GM20000 (cell line): ENCODE results near the gene SLC44A5.
"Not testable (repeated sequence)": the region's sequence is repeated elsewhere in the genome, so short reads cannot be mapped to it uniquely, and the experiment has no call there.

Experiments
- DNase-seq: peaks from one replicate; pipeline ENCODE4 v3.0.0; 2012; ENCODE audit warnings: low spot score
- TF ChIP-seq, protein P1 (sequence below): IDR thresholded peaks from 2 replicates; pipeline ENCODE4 v1.5.1; 2012; ENCODE audit warnings: mild to moderate bottlenecking, control low read depth; ENCODE audit errors: extremely low read depth, missing control alignments

Gene SLC44A5

DNA sequence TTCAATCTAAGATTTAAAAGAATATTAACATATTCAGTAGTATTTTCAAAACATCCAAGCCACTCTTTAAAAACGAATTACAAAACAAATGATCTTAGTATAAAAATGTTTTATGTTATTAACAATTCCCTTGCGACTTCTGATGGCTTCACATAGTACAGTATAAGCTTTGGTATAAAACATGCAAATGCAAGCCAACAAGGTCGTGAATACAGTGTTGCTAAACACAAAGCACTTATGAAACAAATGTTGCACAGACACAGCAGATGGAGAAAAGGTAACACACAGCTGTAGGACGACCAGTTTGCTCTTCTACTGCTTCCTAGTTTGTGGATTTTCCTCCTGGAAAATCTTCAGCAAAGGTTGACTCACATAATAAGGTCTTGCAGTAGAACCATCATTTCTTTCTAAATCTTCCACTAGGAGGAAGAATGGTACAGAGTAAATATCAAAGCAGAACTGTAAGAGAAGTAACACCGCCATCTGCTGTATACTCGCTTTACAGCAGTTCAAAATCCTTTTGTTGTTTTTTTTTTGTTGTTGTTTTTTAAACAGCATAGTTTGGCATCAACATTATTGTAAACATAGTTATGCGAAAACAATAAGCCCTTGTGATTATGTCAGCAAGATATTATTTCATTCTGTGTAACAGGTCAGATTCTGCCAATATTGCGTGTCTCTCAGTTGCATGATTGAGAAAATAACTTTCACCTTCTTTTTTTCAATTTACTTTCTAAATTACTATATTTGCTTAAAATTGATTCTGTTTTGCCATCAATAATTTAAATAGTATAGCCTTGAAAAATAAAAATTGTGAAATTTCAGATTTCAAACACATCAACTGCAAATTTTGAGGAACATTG is 407.3 kb downstream of the SLC44A5 start:
- DNase-seq = peak; percentile 27
- TF ChIP-seq, protein P1, sequence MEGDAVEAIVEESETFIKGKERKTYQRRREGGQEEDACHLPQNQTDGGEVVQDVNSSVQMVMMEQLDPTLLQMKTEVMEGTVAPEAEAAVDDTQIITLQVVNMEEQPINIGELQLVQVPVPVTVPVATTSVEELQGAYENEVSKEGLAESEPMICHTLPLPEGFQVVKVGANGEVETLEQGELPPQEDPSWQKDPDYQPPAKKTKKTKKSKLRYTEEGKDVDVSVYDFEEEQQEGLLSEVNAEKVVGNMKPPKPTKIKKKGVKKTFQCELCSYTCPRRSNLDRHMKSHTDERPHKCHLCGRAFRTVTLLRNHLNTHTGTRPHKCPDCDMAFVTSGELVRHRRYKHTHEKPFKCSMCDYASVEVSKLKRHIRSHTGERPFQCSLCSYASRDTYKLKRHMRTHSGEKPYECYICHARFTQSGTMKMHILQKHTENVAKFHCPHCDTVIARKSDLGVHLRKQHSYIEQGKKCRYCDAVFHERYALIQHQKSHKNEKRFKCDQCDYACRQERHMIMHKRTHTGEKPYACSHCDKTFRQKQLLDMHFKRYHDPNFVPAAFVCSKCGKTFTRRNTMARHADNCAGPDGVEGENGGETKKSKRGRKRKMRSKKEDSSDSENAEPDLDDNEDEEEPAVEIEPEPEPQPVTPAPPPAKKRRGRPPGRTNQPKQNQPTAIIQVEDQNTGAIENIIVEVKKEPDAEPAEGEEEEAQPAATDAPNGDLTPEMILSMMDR = peak; percentile 9

DNA sequence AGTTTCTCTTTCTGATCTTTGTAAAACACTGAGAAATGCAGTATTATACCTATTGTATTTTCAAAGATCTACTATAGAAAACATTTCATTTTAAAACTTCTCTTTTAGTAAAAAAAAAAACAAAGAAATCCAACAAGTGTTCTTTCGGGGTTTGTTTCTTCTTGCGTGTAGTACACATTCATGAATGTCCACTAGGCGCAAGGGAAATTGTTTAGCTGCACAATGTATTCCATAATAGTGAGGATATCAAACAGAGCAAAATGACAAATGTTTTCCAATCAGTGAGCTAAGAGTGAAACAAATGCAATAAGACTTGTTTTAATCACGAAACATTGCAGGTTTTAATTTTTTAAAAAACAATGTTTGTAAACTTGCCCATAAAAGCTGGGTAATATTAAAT is 408.2 kb downstream of the SLC44A5 start:
- TF ChIP-seq, protein P1 = no peak
- DNase-seq = no peak

DNA sequence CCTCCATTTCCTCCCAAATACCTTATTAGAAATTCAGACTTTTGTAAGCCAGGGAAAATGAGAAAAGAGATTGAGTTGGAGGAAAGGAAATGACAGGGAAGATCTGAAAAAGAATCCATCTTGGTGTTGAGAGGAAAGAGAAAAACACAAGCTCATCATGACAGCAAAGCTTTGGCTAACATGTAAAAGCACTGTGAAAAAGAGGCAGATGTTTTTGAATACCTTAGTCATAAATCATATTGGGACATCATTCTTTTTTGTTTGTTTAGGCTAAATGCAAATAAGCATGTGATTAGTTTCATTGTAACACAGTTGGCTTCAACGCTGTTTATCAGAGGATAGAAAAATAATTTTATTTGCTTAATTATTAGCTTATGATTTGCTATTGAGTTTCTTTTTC is 412.2 kb downstream of the SLC44A5 start:
- no peak for DNase-seq
- TF ChIP-seq, protein P1 = no peak

DNA sequence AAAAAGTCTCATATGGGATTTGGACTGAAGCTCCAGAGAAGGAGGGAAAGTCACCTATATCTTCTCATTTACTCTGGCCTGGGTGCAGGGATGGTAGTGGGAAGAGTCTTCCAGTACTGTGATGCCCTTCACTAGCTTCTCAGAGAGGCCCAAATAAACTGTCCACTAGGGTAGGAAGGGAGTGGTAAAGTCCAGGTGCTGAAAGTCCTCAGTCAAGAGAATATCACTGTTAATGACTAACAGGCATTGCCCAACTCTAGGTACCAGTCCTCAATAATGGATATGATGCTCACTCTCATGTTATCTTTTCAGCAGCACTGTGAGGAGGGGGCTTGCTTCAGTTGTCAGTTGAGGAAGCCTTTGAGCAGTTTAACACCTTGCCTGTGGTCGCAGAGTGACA is 412.8 kb downstream of the SLC44A5 start:
- TF ChIP-seq, protein P1 = no peak
- DNase-seq = no peak

DNA sequence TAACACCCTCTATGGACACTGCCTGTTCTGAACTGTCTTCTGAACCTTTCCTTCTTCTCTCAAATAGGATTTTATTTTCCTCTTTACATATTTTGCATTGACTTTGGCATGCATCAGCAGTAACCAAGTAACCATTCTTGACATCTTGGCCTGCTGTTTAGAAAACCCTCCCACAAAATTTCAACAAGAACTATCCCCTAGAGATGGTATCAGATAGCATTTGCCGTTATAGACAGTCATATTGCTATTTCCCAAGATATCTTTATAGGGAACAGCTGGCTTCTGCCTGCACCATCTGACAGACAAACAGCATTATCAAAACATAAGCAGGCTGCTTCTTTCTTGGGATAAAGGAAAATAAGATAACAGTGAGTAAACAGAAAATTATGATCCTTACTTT is 422.0 kb downstream of the SLC44A5 start:
- no peak for DNase-seq
- TF ChIP-seq, protein P1 = no peak

DNA sequence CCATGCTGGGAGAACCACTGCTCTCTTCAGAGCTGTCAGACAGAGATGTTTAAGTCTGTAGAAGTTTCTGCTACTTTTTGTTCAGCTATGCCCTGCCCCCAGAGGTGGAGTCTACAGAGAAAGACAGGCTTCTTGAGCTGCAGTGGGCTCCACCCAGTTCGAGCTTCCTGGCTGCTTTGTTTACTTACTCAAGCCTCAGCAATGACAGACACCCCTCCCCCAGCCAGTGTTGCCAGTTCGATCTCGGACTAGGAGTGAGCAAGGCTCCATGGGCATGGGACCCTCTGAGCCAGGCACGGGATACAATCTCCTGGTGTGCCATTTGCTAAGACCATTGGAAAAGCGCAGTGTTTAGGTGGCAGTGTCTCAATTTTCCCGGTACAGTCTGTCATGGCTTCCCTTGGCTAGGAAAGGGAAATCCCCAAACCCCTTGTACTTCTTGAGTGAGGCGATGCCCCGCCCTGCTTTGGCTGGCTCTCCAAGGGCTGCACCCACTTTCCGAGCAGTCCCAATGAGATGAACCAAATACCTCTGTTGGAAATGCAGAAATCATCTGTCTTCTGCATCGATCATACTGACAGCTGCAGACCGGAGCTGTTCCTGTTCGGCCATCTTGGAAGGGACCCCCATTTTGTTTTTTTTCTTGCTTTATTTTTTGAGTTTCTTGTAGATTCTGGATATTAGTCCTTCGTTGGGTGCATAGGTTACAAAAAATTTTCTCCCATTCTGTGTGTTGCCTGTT is 429.5 kb downstream of the SLC44A5 start:
- not testable (repeated sequence) for DNase-seq

DNA sequence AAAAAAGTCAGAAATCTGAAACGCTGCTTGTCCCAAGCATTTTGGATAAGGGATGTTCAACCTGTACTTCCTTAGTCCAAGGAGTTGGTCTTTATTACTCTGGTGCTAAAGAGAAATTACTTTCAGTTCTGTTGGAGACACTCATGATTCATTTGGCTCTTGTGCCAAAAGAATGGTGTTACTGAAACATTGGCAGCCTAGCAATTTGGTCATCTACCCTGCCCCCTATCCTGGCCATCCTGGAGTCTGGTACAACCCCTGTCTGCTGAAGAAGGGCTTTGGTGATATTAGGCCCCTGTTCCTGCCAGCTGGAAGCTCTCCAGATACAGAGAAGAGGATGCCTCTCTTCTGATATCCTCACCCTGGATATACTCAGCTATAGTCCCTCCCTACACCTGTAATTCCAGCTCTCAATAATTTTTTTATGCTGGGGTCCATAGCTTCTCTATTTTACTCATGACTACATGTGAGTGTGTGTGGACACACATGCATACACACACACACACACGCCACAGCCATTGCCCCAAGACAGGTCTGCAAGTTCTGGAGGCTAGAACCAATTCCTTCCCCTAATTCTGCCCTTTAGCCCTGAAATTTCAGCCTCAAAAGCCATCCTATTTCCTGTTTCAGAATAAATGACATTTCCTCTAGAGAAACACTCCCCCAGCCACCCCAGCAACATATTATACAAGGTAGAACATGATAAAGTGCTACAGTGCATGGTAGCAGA is 436.7 kb downstream of the SLC44A5 start:
- no peak for DNase-seq
- TF ChIP-seq, protein P1 = no peak
